MM.1S (cell line): ENCODE measurements around the gene TMEM131.

Source experiments
- DNase-seq: peaks from one replicate; pipeline ENCODE4 v3.0.0-alpha.2; 2015
- H2AFZ ChIP-seq: fragments of 300-600 bp; sonication (generic); 2 replicates; pipeline ENCODE4 v1.6.0; 2016; ENCODE audit warnings: antibody characterized with exemption, low read length
- H3F3A ChIP-seq: fragments of 300-600 bp; sonication (generic); 2 replicates; pipeline ENCODE4 v1.6.1; 2016; ENCODE audit warnings: mild to moderate bottlenecking, antibody characterized with exemption, low read length, moderate library complexity, mixed read lengths; ENCODE audit not compliant: insufficient read depth
- H3K27ac ChIP-seq: fragments of 300-600 bp; sonication (generic); 2 replicates; pipeline ENCODE4 v1.5.1; 2016; ENCODE audit warnings: mild to moderate bottlenecking, low read length
- H3K27me3 ChIP-seq: fragments of 300-600 bp; sonication (generic); replicated peaks from 2 replicates; pipeline ENCODE4 v1.6.0; 2016; ENCODE audit warnings: low read length; ENCODE audit not compliant: insufficient read depth
- H3K36me3 ChIP-seq: fragments of 300-600 bp; sonication (generic); replicated peaks from 2 replicates; pipeline ENCODE4 v1.6.1; 2016; ENCODE audit warnings: mild to moderate bottlenecking, low read length, mixed read lengths; ENCODE audit not compliant: insufficient read depth
- H3K4me1 ChIP-seq: fragments of 300-600 bp; sonication (generic); 2 replicates; pipeline ENCODE4 v1.6.1; 2016; ENCODE audit warnings: low read length, mixed read lengths
- H3K4me2 ChIP-seq: fragments of 300-600 bp; sonication (generic); 2 replicates; pipeline ENCODE4 v1.6.0; 2016; ENCODE audit warnings: low read depth, low read length
- H3K4me3 ChIP-seq: fragments of 300-600 bp; sonication (generic); 2 replicates; pipeline ENCODE4 v1.5.1; 2016; ENCODE audit warnings: low read length, mixed read lengths
- H3K79me2 ChIP-seq: fragments of 300-600 bp; sonication (generic); 2 replicates; pipeline ENCODE4 v1.6.1; 2016; ENCODE audit warnings: mixed run types, low read length, mixed read lengths
- H3K9ac ChIP-seq: fragments of 300-600 bp; sonication (generic); 2 replicates; pipeline ENCODE4 v1.6.1; 2016; ENCODE audit warnings: low read length, mixed read lengths
- H3K9me2 ChIP-seq: fragments of 300-600 bp; sonication (generic); replicated peaks from 2 replicates; pipeline ENCODE4 v1.6.1; 2016; ENCODE audit warnings: mild to moderate bottlenecking, low read length, mixed read lengths; ENCODE audit not compliant: insufficient read depth
- H3K9me3 ChIP-seq: fragments of 300-600 bp; sonication (generic); replicated peaks from 2 replicates; pipeline ENCODE4 v1.6.1; 2016; ENCODE audit warnings: mild to moderate bottlenecking, low read length, mixed read lengths; ENCODE audit not compliant: insufficient read depth
- H4K20me1 ChIP-seq: fragments of 300-600 bp; sonication (generic); 2 replicates; pipeline ENCODE4 v1.6.1; 2016; ENCODE audit warnings: mild to moderate bottlenecking, low read length, moderate library complexity, mixed read lengths; ENCODE audit not compliant: insufficient read depth
- EZH2 ChIP-seq: fragments of 300-600 bp; sonication (generic); optimal IDR thresholded peaks from 2 replicates; pipeline ENCODE3; 2017; ENCODE audit warnings: low read depth, mild to moderate bottlenecking, antibody characterized with exemption, low read length, mixed read lengths
- EZH2phosphoT487 ChIP-seq: fragments of 300-600 bp; sonication (generic); IDR thresholded peaks from 2 replicates; pipeline ENCODE4 v1.6.1; 2018; ENCODE audit warnings: antibody characterized with exemption, low read length
- TF ChIP-seq, protein P1 (sequence below): fragments of 300-600 bp; sonication (generic); IDR thresholded peaks from 2 replicates; pipeline ENCODE4 v1.5.1; 2016; ENCODE audit warnings: antibody characterized with exemption, low read length, mixed read lengths

The TMEM131 gene

DNA sequence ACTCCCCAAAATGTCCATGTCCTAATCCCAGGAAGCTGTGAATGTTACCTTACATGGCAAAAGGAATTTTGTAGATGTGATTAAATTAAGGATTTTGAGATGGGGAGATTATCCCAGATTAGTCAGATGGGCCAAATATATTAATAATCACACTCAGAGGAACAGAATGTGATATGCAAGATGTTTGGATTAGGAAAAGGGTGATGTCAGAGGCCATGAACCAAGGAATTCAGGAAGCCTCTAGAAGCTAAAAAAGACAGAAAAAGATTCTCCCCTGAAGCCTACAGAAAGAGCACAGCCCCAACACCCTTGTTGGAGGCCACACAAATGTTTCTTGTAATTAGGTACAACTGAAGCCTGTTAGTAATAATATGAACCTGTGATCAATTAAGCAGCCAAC is 13.1 kb downstream of the TMEM131 start:
- Histone ChIP-seq H3K4me1 (no peaks in the 10 kb centered on the region), H3K9ac (no peak overlapping the region), H3K36me3 (no peaks in the 10 kb centered on the region), H3K9me2 (no peaks in the 10 kb centered on the region), H3K27ac (no peak overlapping the region), H3K27me3 (no peaks in the 10 kb centered on the region), H3F3A (no peaks in the 10 kb centered on the region), H2AFZ (no peak overlapping the region), H3K4me2 (no peak overlapping the region), H4K20me1 (no peaks in the 10 kb centered on the region), H3K79me2 (peaks cover 84% of the 10 kb centered on the region), H3K9me3 (no peaks in the 10 kb centered on the region), H3K4me3 (no peak overlapping the region)
- TF ChIP-seq EZH2 (no peak), EZH2phosphoT487 (no peak)
- TF ChIP-seq, protein P1, sequence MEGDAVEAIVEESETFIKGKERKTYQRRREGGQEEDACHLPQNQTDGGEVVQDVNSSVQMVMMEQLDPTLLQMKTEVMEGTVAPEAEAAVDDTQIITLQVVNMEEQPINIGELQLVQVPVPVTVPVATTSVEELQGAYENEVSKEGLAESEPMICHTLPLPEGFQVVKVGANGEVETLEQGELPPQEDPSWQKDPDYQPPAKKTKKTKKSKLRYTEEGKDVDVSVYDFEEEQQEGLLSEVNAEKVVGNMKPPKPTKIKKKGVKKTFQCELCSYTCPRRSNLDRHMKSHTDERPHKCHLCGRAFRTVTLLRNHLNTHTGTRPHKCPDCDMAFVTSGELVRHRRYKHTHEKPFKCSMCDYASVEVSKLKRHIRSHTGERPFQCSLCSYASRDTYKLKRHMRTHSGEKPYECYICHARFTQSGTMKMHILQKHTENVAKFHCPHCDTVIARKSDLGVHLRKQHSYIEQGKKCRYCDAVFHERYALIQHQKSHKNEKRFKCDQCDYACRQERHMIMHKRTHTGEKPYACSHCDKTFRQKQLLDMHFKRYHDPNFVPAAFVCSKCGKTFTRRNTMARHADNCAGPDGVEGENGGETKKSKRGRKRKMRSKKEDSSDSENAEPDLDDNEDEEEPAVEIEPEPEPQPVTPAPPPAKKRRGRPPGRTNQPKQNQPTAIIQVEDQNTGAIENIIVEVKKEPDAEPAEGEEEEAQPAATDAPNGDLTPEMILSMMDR: no peak
- no peak for DNase-seq

DNA sequence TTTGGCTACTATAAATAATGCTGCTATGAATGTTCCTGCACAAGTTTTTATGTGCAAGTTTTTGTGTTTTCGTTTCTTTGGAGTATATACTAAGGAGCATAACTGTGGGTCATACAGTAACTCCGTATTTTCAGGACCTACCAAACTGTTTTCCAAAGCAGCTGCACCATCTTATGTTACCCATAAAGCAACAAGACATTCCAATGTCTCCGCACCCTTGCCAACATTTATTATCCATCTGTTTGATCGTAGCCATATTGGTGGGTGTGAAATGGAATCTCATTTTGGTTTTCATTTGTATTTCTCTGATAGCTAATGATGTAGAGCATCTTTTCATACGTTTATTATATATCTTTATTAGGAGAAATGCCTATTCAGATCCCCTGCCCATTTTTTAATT is 13.8 kb downstream of the TMEM131 start:
- H3K4me3 ChIP-seq: no peak overlapping the region
- no peak for DNase-seq
- no peaks in the 10 kb centered on the region for H3F3A ChIP-seq
- no peaks in the 10 kb centered on the region for H3K4me1 ChIP-seq
- no peaks in the 10 kb centered on the region for H3K36me3 ChIP-seq
- no peaks in the 10 kb centered on the region for H3K9me2 ChIP-seq
- no peaks in the 10 kb centered on the region for H3K9me3 ChIP-seq
- no peak overlapping the region for H3K4me2 ChIP-seq
- H3K9ac ChIP-seq: no peak overlapping the region
- no peaks in the 10 kb centered on the region for H4K20me1 ChIP-seq
- H3K79me2 ChIP-seq: peaks cover 80% of the 10 kb centered on the region
- no peak overlapping the region for H2AFZ ChIP-seq
- H3K27me3 ChIP-seq: no peaks in the 10 kb centered on the region
- no peak for TF ChIP-seq EZH2phosphoT487
- TF ChIP-seq, protein P1: no peak
- no peak for TF ChIP-seq EZH2
- H3K27ac ChIP-seq: no peak overlapping the region

DNA sequence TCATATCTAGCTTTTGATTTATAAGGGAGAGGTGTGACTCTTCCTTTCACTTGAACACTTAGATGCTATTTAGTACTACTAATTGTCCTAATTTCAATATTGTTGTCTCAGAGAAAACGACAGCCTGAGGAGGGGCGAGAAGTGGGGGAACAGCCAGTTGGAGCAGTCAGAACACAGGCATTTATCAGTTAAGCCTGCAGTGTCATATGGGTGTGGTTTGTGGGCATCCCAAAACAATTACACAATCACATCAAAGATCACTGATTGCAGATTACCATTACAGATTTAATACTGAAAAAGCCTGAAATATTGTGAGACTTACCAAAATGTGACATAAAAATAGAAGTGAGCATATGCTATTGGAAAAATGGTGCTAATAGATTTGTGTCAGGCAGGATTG is 15.8 kb downstream of the TMEM131 start:
- TF ChIP-seq, protein P1: no peak
- no peak for TF ChIP-seq EZH2
- no peak for TF ChIP-seq EZH2phosphoT487
- no peaks in the 10 kb centered on the region for H4K20me1 ChIP-seq
- no peak overlapping the region for H3K4me2 ChIP-seq
- no peak overlapping the region for H3K9ac ChIP-seq
- no peak overlapping the region for H3K27ac ChIP-seq
- H3K9me3 ChIP-seq: no peaks in the 10 kb centered on the region
- H3K4me1 ChIP-seq: no peaks in the 10 kb centered on the region
- H3F3A ChIP-seq: no peaks in the 10 kb centered on the region
- H3K79me2 ChIP-seq: peaks cover 79% of the 10 kb centered on the region
- H3K36me3 ChIP-seq: no peaks in the 10 kb centered on the region
- H3K9me2 ChIP-seq: no peaks in the 10 kb centered on the region
- no peak overlapping the region for H2AFZ ChIP-seq
- H3K27me3 ChIP-seq: no peaks in the 10 kb centered on the region
- DNase-seq: no peak
- H3K4me3 ChIP-seq: no peak overlapping the region
